HG03159 (cell line): ENCODE data around the gene ZSCAN1.

Experiments used
- ATAC-seq: cut with Tn5 transposase; IDR thresholded peaks from one replicate; pipeline ENCODE4 v1.9.1; 2021; ENCODE audit warnings: mild to moderate bottlenecking, moderate library complexity; ENCODE audit not compliant: unreplicated experiment

The ZSCAN1 gene

GRCh38 chr19:58038688-58039204, 4.9 kb downstream of the ZSCAN1 start:
- ATAC-seq = no peak

DNA sequence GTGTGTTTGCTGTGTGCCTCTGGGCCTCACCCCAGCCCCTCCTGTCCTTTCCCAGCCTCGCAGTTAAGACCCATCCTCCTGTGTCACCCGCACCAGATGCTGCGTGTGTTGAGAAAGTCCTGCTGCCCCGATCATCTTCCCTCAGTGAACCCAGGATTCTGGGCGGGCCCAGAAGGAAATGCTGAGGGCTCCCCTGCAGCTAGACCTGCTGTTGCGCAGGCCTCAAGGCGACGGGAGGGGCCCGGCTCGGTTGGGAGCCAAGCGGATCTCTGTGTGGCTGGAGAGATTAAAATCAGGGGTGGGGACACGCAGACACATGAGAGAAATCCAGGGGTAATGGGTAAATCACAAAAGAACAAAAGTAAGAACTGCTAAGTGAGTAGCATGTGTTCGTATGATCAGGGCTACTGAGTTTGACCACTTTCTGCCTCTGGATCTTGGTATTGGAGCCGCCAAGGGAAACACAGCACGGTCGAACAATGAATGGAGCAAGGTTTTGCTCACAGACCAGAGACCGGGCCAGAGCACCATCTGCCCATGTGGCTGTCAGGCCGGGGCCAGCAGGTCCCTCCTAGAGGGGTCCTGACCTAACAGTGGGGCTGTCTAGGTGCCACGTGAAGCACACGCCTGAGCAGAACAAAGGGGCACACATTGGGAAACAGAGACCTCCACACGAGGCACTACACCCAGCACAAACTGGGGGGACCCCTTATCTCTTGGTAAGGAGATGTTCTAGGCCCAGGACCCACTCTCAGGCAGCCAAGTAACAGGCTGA, 7.1 kb downstream of the ZSCAN1 start:
- ATAC-seq = no peak

DNA sequence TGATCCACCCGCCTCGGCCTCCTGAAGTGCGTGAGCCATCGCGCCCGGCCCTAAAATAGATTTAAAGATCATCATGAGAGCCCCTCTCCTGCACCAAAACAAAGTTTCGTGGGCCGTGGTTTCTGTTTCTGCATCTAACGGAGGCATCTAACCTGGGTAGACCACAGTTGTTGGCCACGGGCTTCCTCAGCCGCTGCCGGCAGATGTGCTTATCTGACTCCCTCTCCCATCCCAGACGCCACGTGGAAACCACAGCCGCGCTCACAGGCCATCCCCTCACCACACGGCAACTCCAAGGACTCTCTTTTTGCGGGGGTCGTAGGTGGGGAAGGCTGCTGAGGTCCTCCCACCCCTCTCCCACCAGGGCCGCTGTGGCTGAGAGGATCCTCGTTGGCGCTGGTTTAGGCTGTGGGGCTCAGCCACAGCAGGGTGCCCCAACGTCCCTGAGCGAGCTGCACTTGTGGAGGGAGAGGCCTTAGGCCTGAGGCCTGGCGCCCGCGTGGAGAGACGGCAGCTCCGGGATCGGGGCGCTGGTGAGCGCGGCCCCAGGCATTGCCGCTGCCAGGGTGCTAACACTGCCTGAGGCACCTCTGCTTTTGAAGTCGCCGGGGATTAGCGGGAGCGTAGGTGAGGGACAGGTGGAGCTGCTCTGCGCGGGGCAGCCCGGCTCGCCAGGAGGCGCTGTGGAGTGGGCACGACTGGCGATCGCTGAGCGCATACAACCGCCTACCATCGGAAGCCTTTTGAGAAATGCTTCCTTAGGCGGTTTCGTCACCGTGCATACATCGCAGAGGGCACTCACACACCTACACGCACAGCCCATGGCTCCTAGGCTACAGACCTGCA, 8.9 kb downstream of the ZSCAN1 start:
- no peak for ATAC-seq

GRCh38 chr19:58044391-58044790, 10.6 kb downstream of the ZSCAN1 start:
- no peak for ATAC-seq

DNA sequence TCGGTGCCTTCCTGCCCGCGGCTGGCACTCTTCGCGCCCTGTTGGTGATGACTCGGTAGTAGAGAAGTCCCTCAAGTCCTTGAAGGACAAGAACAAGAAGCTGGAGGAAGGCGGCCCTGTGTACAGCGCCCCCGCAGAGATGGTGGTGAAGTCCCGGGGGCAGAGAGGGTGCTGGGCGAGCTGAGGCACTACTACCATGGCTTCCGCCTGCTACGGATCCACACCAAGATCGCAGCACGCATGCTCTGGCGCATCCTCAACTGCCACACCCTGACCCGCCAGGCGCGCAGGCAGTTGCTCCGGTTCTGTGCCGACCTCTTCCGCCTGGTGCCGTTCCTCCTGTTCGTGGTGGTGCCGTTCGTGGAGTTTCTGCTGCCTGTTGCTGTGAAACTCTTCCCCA, 11.1 kb downstream of the ZSCAN1 start:
- ATAC-seq = no peak

- ATAC-seq = no peak
Observed at GRCh38 chr19:58045411-58046050, 11.7 kb downstream of the ZSCAN1 start.

- no peak for ATAC-seq
Observed at GRCh38 chr19:58046856-58047255, 13.0 kb downstream of the ZSCAN1 start.

DNA sequence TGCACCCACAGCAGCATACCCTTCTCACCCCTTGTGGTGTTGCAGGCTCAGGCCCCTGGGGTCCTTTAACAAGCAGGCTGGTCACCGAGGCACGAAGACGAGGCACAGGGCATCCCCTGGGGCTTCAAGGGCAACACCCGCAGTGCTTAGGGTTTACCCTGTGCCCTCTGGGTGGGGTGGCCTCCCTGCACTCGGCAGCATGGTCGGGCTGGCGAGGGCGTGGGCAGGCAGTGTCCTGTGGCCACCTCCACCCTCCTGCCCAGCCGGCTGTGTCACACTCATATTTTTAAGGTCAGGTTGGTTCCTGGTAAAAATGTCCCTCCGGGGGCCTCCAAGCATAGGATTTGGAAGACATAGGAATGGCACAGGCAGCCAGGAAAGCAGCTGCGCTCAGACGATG, 13.8 kb downstream of the ZSCAN1 start:
- no peak for ATAC-seq

- no peak for ATAC-seq
Observed at GRCh38 chr19:58052256-58052655, 18.4 kb downstream of the ZSCAN1 start.

GRCh38 chr19:58053480-58054156, 19.8 kb downstream of the ZSCAN1 start:
- ATAC-seq = no peak

GRCh38 chr19:58054901-58055874, 21.4 kb downstream of the ZSCAN1 start:
- ATAC-seq = no peak

DNA sequence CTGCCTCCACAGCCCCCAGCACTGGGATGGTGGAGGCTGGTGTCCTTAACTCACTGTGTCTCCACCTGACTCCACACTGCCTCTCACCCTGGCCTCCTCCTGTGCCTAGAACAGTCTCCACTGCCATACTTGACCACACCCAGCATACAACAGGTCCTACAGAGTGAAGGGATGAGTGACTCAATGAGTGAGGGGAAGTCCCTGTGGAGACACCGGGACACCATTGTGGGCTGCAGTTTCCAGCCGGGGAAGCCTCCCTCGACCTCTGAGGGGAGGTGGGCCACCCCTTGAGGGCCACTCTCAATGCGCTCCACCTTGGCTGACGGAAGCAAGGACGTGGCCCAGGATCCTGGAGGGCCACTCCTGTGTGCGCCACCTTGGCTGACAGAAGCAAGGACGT, 22.4 kb downstream of the ZSCAN1 start:
- ATAC-seq = no peak

- ATAC-seq = no peak
Observed at GRCh38 chr19:58056861-58057260, 23.0 kb downstream of the ZSCAN1 start.

- no peak for ATAC-seq
Observed at GRCh38 chr19:58058467-58058866, 24.6 kb downstream of the ZSCAN1 start.

GRCh38 chr19:58059003-58059670, 25.3 kb downstream of the ZSCAN1 start, which contains the start of gene ZNF135:
Gene ZNF135, plus strand, starts transcription at chr19:58059282. Its CDS starts 721 bp downstream, at chr19:58060003.
- no peak for ATAC-seq

GRCh38 chr19:58059671-58060078, 25.9 kb downstream of the ZSCAN1 start:
- ATAC-seq = no peak

- no peak for ATAC-seq
Observed at GRCh38 chr19:58060231-58060630, 26.4 kb downstream of the ZSCAN1 start.

DNA sequence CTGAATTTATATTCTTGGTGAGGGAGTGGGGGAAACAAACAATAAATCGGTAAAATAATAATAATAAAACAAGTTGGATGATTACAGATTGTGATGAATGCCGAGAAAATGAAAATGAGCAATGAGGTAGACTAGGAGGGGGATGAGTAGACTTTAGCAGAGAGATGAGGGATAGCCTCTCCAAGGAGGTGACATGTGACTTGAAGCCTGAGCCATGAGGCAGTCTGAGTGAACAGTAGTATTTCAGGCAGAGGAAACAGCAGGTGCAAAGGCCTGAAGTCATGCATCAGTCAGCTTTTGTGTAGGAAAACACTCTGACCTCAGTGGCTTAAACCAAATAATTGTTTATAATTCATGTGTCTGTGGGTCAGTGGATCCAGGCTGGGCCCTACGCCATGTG, 29.9 kb downstream of the ZSCAN1 start:
- no peak for ATAC-seq
